ENCODE measurements around the gene CEP126.
A peak's percentile ranks its signal among the peaks of the same experiment; 100 is the strongest.

CEP126 gene, protein sequence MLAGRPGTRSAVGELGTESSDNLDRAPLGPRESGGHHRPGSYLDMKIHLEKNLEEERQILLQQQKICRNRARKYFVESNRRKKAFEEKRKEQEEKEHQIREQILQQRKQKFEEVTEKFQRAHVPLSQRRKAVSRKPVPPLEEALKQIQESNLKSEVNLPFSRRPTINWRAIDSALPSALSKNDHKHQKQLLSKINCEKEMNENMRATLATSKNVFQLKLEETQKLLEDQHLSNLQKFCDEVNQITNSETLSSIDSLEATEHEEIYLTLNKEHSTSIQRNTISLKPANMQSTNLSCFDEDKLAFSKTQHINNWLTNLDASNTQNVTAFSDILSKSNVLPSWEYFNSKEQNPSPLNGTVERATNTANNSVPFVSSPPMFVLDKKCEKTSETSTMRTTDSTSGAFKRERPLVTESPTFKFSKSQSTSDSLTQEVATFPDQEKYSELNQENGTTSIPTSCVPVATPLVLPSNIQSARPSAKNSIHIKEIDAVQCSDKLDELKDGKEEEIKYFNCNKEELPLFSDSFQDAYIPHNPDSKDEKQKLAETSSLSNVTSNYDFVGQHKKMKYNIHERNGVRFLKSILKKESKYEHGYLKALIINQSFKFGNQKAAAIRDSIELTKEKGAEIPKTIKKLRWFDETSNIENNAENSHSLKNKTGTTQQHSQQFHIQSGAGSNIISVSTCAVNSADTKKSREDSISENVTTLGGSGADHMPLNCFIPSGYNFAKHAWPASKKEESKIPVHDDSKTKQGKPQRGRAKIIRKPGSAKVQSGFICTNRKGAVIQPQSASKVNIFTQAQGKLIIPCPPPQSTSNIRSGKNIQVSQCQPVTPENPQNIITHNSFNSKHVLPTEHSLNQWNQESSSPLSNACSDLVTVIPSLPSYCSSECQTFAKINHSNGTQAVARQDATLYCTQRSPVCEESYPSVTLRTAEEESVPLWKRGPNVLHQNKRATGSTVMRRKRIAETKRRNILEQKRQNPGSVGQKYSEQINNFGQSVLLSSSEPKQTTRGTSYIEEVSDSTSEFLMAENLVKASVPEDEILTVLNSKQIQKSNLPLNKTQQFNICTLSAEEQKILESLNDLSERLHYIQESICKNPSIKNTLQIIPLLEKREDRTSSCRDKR

DNA sequence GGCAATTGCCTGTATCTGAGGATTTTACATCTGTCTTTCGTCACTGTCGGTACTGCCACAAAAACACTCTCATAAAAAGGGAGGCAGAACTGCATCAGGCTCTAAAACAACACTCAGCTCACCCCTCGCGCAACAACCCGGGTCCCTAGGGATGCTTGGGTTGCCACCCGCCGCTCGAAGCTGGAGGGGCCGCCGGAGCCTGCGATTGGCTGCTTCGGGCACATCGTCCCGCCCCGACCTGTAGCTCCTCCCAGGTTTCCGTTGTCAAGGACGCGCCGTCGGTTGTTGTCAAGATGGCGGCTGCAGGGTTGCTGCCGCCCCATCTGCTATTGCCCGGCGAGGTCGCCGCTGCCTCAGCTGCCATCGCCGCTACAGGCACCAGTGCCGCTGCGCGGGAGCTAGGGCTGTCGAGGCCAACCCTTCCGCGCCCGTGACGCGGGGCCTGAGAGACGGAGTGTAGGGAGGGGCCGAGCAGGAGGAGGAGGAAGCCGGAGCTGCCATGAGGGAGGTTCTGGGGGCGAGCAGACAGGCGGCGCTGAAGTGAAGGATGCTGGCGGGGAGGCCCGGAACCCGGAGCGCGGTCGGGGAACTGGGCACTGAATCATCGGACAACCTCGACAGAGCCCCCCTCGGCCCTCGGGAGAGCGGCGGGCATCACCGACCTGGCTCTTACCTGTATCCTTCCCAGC lies at the start of gene CEP126:
Gene CEP126 (plus strand): TSS at position 273 of the 689 bp plus-strand sequence. CDS start 275 bp downstream, at position 548.
- DNase-seq (ENCODE audit: low spot score), result peak; percentile 62

DNA sequence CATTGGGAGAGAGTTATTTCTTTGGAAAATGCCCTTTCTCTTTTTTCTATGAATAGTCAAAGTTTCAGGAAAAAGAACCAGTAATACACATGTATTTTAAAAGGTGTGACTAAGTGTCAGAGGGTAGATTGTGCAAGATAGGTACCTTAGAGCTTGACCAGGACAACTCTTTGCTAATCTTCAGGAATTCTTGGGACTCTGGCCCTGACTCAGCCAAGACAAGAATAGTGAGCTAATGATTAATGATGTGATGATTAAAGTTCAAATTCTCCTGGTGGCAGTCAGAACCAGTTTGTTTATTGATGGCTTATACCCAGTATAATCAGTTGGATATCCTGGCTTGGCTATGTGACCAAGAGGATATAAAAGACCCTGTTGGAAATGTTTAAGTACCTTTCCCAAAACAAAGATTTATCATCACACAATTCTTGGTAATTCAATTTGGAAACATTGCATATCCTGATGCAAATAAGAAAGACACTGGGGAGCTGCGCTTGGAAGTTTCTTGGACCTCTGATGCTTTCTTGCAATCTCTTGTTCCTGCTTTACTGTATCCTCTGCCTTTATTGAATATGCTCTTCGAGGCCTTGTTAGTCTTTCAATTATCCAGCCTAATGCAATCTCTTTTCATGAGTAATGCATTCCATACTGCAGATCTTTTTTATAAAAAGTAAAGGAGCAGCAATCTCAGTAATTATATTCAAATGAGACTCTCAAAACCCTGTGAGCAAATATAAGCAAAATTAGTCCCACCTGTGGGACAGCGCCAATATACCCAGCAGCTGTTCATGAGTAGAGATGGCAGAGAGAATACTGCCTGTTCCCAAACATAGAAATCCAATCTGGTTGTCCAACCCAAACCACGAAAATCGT lies 48.0 kb upstream of the CEP126 start:
- DNase-seq (ENCODE audit: low spot score), result peak; percentile 11

DNA sequence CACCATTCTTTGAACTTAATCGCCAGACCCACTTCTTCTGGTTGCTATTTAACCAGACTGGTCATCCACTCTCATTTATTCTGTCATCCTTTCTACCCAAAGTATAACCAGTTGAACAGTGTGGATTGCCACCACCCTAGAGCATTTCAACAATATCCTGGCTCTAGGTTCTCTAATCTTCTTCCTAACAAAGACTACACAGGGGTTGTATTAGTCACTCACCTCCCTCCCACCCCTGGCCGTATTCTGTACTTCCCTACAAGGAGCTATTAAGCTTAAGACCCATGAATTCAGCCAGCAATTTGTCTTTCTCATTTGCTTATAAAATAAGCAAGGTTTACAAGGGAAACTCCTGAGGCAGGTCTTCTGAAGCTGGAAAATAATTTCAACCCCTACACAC lies 46.9 kb upstream of the CEP126 start:
- DNase-seq (ENCODE audit: low spot score), result no peak

DNA sequence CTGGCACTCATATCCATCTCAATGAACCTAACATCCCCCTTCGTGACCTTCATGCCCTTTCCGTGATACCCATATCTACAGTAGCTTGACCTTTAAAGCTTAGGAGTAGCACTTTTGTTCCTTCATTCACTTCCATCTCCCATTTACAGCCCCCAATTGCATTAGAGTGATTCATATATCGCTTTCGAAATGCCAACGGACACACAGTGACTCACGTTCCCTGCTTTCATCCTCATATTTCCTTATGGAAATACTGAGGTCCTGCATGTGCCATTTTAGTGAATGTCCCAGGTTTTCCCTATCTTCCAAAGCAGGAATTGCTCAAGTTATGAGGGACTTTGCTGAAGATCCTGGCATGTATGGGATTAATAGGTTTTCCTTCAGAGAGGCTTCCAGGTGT lies 44.3 kb upstream of the CEP126 start:
- no peak for DNase-seq (ENCODE audit: low spot score)

DNA sequence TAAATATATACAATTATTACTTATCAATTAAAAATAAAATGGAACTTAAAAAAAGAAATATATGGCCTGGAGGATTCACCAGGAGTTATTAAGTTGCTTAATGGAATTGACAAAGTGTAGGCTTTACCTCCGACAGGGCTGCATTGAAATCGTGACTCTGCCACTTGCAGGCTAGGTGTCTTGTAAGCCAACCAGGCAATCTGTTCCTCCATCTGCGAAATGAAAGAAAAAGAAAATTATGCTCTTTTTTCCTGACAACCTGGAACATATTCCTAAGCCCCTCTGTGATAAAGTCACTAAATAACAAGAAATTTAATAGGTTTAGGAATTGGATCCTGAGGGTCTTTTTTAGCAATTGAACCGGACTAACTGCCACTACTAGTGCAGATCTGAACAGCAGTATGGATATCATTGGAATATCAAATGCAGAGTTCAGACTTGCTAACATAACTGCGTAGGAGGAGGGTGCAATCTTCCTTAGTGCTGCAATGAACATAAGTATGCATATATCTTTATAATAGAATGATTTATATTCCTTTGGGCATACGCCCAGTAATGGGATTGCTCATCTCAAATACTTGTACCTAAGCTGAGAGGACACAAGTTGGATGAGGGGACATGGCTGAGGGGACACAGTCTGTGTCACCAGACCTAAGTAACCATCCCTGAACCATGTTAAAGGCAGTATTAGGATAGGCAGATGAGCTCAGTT lies 42.5 kb upstream of the CEP126 start:
- no peak for DNase-seq (ENCODE audit: low spot score)

DNA sequence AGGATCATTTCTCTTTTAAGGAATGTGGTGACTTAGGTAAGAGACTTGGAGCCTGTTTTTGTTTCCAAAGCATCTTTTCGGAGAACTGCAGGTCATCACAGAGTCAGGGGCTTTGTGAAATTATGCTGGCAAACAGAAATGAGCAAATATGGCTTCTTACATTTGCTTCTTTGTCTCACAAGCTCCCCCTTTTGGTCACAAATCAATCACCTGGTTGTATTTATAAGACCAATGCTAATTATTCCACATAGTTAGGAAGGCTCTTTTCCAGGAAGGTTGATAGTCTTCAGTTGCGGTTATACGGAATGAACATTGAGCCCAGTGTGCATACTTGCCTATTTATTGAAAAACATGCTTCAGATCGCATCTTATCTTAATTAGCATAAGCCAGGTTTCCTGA lies 34.6 kb upstream of the CEP126 start:
- DNase-seq (ENCODE audit: low spot score), result no peak

DNA sequence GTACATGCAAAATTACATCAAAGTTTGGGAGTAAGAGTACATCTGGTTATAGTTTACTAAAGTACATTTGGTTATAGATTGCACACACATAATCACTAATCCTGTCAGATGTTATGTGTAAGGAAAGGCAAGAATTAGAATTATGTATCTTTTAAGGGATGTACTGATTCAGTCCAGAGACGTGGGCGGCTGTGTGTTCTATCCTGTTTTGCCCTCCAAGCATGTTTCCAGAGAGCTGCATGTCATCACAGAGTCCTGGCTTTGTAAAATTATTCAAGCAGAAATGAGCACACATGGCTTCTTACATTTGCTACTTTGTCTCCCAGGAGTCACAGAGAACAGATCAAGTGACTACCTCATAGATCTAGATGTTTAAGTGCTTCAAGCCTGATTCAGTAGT lies 33.2 kb upstream of the CEP126 start:
- DNase-seq (ENCODE audit: low spot score), result no peak

DNA sequence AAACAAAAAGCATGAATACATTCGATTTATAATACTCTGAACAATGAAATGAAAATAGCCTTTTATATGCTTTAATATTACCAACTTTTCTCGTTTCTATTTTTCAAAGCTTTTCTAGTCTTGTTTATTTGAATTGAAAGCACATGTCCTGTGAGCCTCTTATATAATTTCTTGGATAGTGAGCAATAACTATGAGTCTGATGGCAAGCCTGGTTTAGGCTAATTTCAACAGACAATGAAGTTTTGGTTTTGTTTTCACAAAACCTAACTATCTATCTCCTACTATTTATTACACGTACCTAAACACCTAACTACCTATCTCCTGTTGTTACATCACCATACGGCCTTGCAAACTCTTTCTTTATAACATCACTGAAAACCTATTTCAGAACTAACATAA lies 29.2 kb upstream of the CEP126 start:
- no peak for DNase-seq (ENCODE audit: low spot score)

DNA sequence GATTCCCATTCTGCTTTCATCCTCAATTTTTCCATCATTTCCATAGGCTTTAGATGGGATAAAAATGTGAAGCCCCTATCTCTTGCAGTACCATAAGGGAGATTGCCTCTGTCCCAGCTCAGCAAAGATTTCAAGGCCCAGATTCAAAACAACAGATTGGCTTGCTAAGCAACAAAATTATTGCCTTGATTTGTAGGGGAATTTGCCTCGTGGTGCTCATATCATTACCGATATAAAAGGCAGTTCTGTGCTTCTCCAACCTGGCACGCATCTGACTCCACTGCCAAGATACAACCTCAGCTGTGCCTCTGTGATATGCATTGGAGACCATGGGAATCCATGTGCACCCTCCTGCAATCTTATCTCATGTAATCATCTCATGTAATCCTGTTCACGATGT lies 25.0 kb upstream of the CEP126 start:
- no peak for DNase-seq (ENCODE audit: low spot score)

DNA sequence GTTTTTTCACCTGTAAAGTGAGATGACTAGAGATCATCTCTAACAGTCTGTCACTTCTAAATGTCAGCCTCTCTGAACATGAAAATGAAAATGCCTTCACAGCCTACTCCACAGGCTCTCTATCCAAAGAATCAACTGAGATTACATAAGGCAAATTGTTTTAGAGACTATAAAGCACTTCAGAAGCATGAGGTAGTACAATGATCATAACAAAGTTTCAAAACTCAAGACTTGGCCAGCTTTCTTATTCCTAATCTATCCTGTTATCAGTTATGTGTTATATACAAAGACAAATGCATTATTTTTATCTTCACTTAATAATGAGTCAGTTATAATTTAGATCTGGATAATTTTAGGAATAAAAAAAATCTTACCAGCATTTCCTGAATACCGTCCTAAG lies 20.3 kb upstream of the CEP126 start:
- no peak for DNase-seq (ENCODE audit: low spot score)

DNA sequence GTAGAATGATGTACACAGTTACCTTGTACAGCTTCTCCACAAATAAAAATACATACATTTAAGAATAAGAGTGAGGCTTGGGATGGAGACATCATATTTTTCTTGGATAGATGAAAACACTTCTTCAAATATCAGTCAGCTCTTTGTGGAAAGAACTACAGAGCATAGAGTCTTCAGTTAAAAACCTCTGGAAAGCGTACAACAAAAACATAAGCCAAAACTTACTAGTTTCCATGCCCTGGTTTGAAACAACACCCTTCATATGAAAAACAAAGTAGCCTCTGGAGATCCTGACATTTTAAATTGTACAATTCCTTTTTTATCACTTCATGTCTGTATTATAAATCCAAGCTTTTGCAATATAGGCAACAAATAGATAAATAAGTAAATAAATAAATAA lies 7.0 kb upstream of the CEP126 start:
- DNase-seq (ENCODE audit: low spot score), result no peak

DNA sequence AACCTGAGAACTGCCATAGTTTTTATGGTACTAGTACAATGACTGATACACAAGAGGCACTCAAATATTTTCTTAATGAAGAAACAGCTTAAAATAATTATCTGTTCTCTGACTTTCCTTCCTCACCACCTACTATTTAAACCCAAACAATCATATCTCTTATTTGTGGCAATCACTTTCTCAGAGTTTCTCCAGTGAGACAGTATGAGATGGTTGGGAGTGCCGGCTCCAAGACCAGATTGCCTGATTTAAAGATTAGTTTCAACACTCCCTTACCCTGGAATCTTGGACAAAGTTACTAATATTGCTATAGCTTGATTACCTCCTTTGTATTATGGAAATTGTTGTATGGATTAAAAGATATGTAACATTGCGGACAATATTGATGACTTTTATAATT lies 5.7 kb upstream of the CEP126 start:
- DNase-seq (ENCODE audit: low spot score), result no peak

DNA sequence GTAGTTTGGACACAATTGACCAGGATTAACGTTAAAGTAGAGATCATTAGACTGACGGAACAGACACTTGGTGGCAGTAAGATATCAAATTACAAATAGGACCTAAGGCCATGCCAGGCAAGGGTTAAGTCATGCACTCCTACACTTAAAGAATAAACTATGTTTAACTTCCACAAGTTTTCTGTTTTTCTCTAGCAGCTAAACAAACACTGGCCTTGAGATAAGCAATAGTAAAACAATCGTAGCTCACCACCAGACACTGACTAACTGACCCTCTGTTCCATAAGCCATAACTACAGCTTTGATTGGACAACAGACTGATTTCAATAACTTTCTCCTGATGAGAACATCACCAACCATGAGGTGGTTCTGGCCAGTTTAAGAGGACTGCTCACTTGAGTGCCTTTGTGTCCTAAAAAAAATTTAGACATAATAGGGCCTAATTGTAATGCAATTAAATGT lies 2.0 kb upstream of the CEP126 start:
- no peak for DNase-seq (ENCODE audit: low spot score)

DNA sequence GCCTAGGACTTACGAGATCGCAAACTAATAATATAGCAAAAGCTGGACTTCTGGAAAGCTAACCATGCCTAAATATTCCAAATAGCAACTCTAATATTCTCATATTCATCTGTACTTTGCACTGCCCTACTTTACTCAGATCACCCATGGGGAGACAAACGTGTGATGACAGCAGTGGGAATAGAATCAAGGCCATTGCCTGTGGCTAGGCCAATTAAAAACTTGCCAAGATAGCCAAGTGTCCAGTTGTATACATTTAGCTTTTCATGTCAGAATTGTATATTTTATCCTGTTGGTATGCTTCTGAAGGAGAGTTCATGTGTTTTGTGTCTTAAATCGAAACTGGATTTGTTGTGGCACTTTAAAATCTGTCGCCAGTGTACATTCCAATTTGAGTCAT lies 1.2 kb upstream of the CEP126 start:
- no peak for DNase-seq (ENCODE audit: low spot score)

DNA sequence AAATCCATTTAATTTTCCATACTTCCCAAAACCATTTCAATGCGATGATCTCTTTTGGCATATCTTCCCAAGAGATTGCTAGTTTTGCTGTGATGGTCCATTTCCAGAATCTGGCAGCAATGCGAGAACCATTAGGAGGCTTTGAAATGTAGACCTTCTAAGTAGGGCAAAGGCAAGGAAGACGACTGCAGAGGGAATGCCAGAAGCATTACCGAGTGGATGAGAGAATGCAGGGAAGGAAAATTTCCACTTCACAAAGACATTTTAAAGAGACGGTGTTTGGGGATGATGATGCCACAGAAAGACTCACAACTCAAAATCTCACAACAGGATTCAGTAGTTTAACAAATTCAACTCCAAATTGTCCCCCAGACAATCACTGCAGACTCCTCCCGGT lies 471 bp upstream of the CEP126 start:
- no peak for DNase-seq (ENCODE audit: low spot score)

DNA sequence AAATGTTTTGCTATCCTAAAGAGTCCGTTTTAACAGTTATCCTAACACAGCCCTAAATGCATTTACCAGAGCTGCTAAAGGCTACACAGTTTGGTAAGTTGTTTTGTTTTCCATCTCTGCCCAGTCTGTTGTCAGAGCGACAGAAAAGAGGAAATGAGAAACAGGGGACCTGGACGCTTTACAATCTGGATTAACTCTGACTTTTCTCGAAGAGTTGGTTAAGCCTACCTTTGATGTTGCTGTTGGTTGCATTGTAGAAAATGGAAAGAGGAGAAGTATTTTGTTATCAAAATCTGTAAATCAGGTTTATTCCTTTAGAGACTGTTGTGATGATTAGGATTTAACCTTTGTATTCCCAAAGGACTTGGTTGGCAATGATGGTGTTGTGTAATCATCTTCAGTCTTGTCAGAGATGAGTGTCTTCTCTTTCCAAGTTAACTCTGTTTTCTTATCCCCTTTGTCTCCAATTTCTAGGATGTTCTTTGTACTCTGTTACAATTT lies 1.0 kb downstream of the CEP126 start:
- no peak for DNase-seq (ENCODE audit: low spot score)

DNA sequence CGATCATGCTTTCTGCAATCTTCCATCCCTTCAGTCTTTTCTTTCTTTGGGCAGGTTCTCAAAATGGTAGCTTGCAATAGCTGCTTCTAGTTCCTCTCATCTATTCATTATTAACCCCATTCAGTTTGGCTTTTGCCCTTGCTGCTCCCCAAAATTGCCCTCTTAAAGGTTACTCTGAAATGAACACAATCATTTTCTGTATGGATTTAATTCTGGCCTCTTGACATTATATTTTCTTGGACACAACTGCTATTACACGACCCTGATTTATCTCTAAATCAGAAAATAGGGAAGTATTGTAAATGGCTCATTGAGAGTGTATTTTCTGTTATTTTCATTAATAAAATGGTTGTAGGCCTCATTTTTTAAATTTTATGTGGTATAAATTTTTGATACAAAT lies 1.6 kb downstream of the CEP126 start, which contains the start of gene ANGPTL5:
Gene ANGPTL5 (minus strand): TSS at position 101 of the 400 bp plus-strand sequence. CDS start 8,613 bp downstream, outside the sequence.
- no peak for DNase-seq (ENCODE audit: low spot score)

DNA sequence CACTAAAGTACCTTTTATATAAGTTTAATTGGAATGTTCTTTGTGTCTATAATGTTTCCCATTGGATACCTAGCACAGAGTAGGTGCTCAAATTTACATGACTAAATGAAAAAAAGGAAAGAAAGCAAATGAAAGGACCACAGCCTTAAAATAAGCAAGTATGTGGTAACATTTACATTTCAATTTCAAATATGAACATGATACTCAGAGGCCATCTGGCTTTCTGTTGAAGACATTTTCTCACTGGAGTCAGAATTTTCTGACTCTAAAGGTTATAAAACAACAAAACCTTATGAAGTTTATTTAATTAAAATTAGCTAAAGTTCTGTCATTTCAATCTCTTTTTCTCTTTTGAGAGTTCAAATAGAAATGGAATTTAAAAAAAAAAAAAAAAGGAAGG lies 2.4 kb downstream of the CEP126 start:
- no peak for DNase-seq (ENCODE audit: low spot score)

DNA sequence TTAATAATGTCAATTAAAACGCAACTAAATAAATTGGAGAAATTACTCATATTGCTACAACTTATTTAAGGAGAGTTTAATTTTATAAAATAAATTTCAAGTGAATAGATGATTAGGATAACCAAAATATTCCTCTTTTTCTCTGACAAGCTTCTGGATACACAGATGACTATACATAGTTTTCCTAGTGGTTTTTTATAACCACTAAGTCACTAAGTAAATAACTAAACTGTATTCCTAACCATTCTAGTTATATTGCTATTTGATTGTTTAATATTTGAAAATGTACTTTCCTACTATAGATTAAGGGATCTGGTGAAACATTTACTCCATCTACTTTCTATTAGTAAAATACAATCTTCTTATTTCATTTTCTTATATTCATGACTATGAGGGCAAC lies 6.2 kb downstream of the CEP126 start:
- no peak for DNase-seq (ENCODE audit: low spot score)

DNA sequence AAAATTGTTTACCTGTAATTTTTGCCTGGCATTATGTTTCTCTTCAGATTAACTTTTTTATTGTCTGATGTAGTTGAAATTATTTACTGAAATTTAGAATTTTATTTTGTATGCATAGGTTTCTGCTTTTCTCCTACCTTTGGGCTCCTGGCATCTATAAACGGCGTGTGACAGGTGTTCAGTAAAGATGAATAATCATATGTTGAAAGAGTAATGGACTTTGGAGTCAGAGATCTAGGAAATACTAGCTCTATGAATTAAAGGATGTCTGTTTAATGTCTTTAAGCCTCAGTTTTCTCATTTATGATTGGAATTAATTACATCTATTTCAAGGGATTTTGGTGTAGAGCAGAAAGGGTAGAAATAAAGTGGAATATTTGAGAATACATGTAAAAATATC lies 8.7 kb downstream of the CEP126 start:
- DNase-seq (ENCODE audit: low spot score), result no peak

Measured in HuH-7.5 (cell line).